HG02840 (cell line): ENCODE results near the gene GRIN2B.

Experiments
- ATAC-seq: cut with Tn5 transposase; IDR thresholded peaks from one replicate; pipeline ENCODE4 v1.9.1; 2021; ENCODE audit warnings: mild to moderate bottlenecking, moderate library complexity, moderate number of reproducible peaks; ENCODE audit not compliant: unreplicated experiment, low FRiP score

The GRIN2B gene

DNA sequence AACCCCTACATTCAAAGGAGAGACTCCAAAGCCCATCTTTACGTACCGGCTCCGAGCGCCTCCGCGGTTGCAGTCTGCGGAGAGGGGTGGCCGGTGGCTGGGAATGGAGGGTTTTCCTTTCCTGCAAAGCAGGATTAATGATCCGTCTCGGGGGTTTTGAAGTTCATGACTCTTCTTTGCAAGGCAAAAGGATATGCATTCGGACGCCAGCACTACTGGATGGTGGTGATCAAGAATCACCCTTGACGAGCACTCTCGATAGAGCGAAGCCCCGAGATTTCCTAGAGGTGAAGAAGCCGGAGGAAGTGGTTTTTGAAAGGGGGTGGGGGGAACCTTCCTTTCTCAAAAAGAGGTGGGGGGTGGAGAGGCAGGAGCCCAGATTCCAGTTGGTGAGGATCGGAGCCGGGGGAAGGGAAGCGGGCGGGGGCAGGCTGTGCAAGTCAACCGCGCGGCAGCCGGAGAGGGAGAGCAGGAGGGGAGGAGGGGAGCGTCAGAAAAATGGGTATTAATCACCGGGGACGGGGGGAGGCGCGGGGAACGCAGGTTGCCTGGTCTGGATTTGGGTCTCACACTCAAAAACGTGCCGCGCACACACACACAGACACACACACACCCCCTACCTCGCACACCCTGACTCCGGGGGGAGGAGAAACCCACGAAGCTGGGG lies at the start of gene GRIN2B:
TSS of gene GRIN2B (minus strand) at position 307 of the 667 bp plus-strand sequence. CDS start 115,394 bp downstream, outside the sequence.
- ATAC-seq = no peak

DNA sequence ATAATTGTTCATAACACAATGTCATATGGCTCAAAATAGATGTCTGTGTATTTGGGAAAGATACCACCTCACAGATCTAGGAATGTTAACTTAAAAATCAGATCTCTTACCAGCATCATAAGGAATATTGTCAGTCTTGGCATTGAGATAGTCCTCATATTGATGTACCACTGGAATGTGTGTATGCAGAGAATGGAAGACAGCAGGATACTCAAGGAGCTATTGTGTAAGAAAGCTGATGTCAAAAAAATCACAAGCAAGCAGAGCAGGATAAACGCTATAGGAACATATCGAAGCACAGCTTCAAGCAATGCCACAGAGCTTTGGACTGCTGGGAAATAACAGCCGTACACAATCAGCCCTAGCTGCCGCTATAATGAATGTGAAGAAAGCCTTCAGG lies 45.1 kb upstream of the GRIN2B start:
- no peak for ATAC-seq

DNA sequence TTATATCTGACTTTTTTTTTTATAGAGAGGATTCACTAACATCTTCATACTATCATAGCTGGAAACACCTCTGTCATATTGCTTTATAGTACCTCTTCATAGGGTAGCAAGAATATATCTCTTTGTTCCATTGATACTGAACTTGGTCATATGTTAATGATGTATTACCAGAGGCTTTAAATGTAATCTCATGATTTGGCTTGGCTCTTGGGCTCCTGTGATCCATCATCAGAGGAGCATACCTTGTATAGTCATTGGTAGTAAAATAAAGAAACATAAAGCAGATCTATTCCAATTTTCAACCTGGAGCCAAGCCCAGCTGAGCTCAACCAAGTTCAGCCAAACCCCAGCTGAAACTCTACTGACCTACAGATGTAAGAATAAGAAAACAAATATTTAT lies 43.2 kb upstream of the GRIN2B start:
- ATAC-seq = no peak

DNA sequence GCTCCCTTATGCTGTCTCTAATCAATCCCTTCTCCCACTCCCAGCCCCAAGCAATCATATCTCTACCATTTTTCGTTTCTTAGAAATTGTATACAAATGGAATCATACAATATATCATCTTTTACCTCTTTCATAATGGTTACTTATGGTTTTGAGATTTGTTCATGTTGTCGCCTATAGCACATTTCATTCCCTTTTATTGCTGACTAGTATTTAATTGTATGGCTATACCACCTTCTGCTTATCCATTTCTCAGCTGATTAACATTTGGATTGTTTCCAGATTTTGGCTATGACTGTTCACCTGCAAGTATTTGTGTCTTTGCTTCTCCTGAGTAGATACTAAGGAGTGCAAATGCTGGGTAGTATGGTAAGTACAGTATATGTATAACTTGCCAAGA lies 36.7 kb upstream of the GRIN2B start:
- ATAC-seq = no peak

DNA sequence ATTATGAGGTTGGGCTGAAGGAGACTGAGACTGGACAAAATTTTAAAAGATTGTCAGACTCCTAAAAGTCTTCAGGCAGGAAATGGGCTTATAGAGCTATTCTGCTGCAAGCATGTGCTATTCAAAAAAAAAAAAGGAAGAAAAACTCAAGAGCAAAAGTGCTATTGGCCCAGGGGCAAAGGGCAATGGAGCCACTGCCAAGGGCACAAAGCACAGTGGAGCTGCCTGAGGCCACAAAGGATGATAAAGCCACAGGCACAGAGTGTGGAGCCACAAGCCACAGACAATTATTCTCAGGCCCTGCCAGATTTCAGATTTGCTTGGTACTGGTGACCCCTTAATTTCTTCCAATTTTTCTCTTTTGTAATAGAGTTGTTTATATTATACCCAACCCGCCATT lies 29.6 kb upstream of the GRIN2B start:
- no peak for ATAC-seq

DNA sequence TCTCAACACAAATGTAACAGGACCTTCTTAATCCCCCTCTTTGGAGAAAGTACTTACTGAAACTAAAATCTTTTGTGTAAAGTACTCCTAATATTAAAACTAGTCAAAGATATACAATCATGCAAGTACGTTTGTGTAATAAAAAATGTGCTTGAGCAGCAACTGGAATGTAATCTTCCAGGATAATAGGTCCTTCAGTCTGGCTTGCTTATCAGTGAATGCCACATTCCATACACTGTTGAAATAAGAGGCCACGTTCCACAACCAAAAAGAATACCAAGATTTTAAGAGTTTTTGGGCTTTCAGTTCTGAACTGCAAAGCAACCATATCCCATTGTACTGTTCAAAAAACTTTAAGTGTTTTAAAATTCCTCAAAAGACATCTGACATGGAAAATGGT lies 26.2 kb upstream of the GRIN2B start:
- no peak for ATAC-seq

DNA sequence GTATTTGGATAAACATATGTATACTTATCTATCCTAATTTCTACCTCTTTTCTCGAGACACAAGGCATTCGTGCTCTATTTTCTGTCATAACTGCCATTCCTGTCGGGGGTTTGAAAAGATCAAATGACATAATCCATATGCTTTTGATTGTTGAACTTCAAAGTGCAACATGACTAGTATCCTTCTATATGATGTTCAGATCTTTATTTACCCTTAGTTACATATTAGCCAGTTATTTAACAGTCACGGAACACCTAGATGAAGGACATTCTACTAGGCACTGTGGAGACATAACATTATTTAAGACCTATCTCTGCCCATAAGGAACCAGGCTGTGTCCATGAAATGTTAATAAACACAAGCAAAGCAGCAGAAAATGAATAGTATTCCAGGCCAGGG lies 11.2 kb upstream of the GRIN2B start:
- ATAC-seq = no peak

DNA sequence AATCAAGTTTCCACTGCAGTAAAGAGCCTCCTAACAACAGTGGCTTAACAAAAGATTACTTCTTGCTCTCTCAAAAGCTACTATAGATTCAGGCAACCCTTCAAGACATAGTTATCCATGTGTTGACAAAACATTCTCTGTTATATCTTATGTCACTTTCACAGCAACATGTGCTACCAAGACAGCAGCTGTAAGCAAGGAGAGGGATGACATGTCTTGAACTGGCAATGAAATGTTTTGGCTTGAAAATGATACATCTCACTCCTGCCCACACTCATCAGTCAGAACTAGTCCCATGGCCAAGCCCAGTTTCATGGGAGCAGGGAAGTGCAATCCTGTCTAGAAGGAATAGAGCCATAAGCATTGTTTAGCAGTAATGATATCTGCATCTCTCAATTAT lies 10.7 kb upstream of the GRIN2B start:
- ATAC-seq = no peak

DNA sequence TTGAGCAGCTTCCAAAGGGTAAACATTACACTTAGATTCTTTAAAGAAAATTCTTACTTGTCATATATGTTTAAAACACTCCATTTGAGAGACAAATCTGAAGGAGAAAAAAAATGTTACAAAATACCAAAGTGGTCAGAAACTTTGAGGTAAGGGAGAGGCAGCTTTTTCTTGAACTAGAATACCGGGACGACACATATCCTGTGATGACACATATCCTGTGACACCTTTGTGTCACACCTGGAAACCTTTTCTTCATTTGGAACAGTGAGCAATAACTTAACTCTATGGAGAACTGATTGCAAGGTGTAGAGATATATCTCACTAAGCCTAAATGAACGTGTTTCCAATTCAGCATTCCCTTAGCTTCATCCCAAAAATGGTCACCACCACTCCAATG lies 4.6 kb upstream of the GRIN2B start:
- no peak for ATAC-seq

DNA sequence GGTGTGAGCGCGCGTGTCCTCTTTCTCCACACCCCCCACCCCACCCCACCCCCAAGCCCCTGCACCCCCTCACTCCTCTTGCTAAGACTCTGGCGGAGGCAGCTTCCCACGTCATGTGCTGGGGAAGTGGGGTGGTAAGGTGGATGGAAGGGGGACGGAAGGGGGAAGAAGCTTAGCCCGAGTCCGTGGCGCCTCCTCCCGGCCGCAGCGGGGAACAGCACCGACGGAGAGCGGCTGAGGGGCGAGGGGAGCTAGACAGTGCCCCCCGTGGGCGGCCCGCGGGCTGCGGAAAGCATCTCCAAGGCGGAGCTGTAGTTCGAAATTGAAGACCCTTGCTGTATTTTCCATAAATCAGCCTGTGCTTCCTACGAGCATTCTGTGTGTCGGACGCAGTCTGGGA lies 588 bp upstream of the GRIN2B start:
- no peak for ATAC-seq

DNA sequence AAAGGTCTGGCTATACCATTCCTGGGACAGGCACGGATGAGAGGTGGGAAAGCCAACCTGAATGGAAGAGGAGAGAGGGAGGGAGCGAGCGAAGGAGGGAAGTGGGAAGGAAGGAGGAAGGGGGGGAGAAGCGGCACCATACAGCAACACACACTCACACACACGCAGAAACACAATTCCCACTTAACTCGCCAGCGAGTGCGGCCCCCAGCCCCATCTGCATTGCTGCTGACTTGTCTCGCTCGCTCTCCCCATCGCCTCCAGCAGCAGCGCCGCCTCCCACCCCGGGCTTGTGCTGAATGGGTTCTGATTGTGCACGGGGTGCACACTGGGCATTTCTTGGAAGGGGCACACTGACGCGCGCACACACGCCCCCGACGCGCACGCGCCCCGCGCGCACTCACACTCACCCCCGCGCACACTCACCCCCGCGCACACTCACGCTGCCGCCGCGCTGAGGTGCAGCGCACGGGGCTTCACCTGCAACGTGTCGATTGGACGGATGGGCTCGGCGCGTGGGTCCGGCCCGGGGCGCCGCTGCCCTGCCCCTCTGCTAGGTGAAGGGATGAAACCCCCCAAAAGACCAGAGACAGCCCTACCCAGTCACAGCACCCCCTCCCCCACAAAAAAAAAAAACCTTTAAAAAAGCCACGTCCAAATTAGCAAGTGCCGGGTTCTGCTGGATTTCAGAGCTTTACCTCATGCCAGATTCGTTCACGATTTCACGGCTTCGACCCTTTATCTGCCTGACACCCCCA lies 685 bp downstream of the GRIN2B start:
- no peak for ATAC-seq

DNA sequence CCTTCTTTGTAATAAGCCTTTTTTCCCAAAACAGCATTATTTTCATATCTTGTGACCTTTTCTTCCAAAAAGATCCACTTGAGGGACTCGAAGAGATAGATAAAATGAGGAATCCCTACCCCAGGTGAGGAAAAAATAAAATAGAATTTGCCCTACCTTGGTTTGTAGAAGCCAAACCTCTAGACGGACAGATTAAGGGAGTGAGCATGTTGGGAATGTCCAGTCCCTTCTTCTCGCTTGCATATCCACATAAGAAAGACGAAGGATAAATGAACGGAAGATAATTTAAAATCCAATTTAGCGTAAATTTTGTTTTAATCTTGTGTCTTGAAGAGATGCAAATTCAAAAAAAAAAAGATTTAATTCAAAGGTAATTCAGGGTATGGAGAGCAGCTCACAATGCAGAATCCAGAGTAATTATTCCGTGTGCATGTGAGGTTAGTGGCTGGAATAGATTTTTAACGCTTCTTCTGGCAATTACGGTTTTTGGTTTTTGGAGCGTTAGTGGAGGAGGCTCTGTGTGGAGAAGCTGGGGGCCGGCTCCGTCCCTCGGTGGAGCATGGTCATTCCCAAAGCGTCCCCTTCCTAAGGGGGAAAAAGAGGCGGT lies 1.5 kb downstream of the GRIN2B start:
- ATAC-seq = no peak

DNA sequence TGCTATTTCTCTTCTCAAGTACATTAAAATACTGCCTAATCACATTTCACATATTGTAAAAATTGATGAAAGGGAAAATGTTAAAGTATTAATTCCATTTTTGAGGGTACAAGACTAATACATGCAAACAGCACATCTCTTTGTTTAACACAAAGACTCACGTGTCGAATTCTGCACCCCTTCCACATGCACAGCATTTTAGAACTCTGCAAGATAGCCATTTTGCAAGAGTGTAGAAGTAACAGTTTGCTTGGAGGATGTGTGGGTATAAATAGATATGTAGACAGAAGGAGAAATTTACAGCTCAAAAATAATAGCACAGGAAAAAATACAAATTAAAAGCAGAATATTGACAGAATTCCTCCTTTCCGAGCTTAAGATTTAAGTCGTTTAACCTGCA lies 2.5 kb downstream of the GRIN2B start:
- ATAC-seq = no peak

DNA sequence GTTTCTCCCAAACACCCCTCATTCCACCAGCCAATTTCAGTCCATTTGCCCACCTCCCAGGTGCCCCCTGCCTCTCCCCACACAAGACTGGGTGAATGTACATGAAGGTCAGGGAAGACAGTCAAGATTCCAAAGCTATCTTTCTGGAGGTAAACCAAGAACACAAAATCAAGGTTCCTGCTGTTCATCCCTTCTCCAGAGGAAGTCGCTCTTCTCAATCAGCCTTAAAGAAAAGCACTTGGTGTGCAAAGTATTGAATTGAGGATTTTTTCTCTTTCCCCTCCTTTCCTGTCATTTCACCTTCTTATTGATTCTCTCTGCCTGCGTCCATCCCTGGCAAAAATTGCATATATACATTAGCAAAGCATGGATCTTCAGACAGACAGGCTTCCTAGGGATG lies 4.5 kb downstream of the GRIN2B start:
- ATAC-seq = no peak

DNA sequence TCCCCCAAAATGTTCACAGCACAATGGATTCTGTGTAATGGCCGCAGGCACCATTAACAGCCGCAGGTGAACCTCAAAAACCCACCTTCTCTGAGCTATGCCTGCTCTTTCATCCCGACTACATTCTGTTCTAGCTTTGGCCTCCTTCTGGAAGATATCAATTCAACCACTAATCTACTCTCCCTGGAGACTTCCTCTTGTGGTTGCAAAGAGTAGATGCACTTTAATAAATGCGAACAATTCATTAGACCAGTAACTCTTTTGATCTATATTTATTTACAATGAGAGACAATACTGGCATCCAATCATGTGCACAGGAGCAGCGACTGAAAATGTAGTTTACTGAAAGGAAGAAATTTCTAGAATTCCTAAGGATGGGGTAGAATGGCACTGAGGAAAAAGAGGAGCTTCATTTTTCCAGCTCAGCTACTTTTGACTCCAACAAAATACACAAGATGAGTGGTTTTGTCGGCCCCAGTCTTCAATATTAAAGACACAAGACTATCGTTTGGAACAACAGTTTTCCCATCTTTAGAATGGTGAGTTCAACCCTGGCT lies 5.3 kb downstream of the GRIN2B start:
- no peak for ATAC-seq

DNA sequence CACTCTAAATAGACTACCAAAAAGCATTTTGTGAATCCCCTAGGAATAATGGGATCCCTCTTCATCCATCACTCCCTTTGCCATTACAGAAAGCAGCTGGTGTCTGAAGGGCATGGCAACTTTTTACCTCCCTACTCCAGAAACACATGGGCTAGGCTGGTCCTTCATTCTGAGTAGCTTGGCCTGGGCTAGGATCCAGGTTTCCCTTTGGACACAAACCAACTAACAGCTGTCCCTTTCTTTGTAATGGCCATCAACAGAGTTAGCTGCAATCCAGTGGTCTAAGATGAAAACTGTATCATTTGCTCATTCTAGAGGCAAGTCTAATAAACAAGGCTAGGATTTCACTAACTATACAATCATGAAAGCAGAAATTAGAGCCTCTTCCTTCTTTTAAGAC lies 7.4 kb downstream of the GRIN2B start:
- ATAC-seq = no peak

DNA sequence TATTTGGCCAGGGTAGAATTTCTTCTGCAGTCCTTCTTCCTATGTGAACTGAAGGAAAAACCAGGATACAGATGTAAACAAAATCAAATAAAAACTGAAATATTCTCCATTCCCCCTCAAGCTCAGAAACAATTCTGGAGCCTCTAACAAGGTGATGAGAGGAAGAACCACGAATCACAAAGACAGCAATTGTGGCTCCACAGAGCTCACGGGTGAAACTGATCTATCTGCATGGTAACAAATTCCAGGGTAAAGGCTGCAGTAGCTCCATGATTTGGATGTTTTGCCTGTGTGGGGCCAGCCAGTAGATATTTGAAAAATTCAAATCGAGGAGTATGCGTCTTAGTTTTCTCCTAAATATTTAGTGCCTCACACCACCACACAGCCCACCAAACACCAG lies 10.6 kb downstream of the GRIN2B start:
- ATAC-seq = no peak

DNA sequence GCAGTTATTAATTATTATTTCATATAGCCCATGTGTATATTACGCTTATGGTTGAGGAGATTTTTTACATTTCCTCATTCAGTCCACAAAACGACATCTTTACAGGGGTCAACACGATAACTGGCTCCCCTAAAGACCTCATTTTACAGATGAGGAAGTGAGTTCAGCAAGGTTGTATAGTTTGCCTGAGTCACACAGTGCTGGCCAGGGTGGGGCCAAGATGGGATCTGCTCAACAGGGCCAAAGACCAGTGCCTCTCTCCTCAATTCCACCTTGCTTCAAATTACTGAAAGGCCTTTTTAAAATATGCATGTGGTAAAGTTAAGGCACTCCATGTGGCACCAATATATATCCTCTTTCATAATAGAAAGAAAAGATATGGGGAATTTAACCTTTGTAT lies 13.1 kb downstream of the GRIN2B start:
- ATAC-seq = no peak

DNA sequence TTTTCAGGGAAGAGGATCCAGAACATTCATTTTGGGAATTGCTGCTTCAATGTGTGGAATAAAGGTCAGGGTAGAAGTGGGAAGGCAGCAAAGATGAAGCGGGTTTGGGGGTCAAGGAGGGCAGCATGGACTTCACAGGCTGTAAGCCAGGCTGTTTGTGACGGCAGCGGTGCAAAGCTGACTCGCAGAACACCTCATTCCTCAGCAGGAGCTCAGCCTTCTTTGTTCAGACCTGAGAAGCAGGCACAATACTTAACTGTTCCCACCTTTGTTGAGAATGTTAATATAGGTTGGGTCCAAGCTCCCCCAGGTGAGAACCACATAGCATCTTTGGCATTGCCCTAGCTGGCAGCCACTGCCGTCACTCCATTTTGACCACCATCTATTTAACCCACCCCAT lies 16.7 kb downstream of the GRIN2B start:
- no peak for ATAC-seq

DNA sequence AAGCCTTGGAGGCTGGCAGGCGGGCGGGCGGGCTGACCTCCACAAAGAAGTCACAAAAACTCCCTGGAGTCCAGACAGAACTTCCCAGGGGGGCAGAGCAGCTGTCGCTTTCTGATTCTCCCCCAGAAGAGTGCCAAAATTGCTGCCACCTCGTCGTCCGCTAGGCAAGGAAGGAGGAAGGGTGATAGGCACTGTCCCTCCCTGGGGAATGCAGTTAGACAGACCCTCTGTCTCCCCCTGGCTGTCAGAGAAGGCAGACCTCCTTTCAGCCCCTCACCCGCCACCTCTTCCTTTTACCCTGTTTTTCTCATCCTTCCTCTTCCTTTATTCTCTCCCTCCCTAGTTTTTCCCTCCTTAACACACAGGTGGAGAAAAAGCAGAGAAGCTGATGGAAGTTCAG lies 18.7 kb downstream of the GRIN2B start:
- ATAC-seq = no peak

DNA sequence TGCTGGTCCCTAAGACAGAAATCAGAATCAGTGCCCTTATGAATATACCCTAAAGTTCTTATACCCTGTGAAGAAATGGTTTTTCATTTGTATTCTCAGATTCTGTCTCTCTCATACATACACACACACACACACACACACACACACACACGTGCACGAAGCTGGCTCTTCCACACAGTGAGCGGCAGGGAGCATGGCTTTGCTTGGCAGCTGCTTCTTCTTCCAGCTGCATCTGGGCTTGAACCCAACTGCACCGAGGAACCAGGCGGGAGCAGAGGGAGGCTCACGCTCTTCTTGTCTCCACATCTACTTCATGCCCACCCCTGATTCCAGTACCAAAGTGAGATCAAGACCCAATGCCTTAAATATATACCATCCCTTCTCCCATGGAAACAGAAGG lies 19.4 kb downstream of the GRIN2B start:
- ATAC-seq = no peak
